IMR-90 (cell line): Measurements from ENCODE around the gene ALLC. TPM values are rescaled to one million over a fixed set of nuclear protein-coding genes. Genes with fewer than 3 reads are reported as not detected.

Source experiments
- ATAC-seq: fragments of 200-7000 bp; cut with Tn5 transposase; 2 replicates; pipeline ENCODE4 v1.9.1; 2020; ENCODE audit warnings: low read depth, mild to moderate bottlenecking, moderate library complexity
- BruUV-seq: library from RNA; stranded (reverse); fragments of 400-500 nt; replicated peaks from 2 replicates; lab custom pipeline; 2021; lab: Mats Ljungman, UMichigan
- CTCF ChIA-PET: fragments of 300-600 bp; formaldehyde crosslinking; extraction: SDS; loops from one replicate; lab custom pipeline; 2021; ENCODE audit warnings: antibody characterized with exemption; lab: Yijun Ruan, JAX
- POLR2A ChIA-PET: fragments of 300-600 bp; sonication (Branson Sonifier 250); formaldehyde crosslinking; loops from one replicate; lab custom pipeline; 2022; ENCODE audit warnings: antibody characterized with exemption; ENCODE audit not compliant: unreplicated experiment; lab: Charles Lee
- DNase-seq: peaks from one replicate; pipeline ENCODE4 v3.0.0; 2013
- H2AFZ ChIP-seq: replicated peaks from 2 replicates; pipeline ENCODE3; 2013; ENCODE audit warnings: low read length, mild to moderate bottlenecking; ENCODE audit not compliant: poor library complexity
- H2AK5ac ChIP-seq: 2 replicates; pipeline ENCODE4 v1.6.1; 2013; ENCODE audit warnings: low read depth, low read length, inconsistent platforms
- H2AK9ac ChIP-seq: replicated peaks from 2 replicates; pipeline ENCODE3; 2013; ENCODE audit warnings: mild to moderate bottlenecking, low read depth, low read length, moderate library complexity; ENCODE audit not compliant: poor library complexity
- H2BK120ac ChIP-seq: 2 replicates; pipeline ENCODE4 v1.6.1; 2013; ENCODE audit warnings: low read depth, low read length, inconsistent platforms
- H2BK15ac ChIP-seq: 3 replicates; pipeline ENCODE4 v1.6.1; 2013; ENCODE audit warnings: low read depth, low read length, inconsistent platforms
- H2BK20ac ChIP-seq: 2 replicates; pipeline ENCODE4 v1.6.1; 2013; ENCODE audit warnings: low read depth, mild to moderate bottlenecking, inconsistent platforms, low read length, moderate library complexity
- H2BK5ac ChIP-seq: 2 replicates; pipeline ENCODE4 v1.6.1; 2013; ENCODE audit warnings: mild to moderate bottlenecking, low read depth, low read length, inconsistent platforms; ENCODE audit not compliant: poor library complexity, severe bottlenecking
- H3K14ac ChIP-seq: replicated peaks from 2 replicates; pipeline ENCODE4 v1.6.1; 2013; ENCODE audit warnings: low read depth, low read length, inconsistent platforms
- H3K18ac ChIP-seq: 2 replicates; pipeline ENCODE4 v1.6.1; 2013; ENCODE audit warnings: low read depth, low read length, control low read depth
- H3K23ac ChIP-seq: 2 replicates; pipeline ENCODE4 v1.6.1; 2013; ENCODE audit warnings: low read depth, low read length, inconsistent platforms
- H3K27ac ChIP-seq: 2 replicates; pipeline ENCODE4 v1.5.1; 2013; ENCODE audit warnings: mild to moderate bottlenecking, control low read depth, low read length; ENCODE audit not compliant: insufficient read depth
- H3K27me3 ChIP-seq: 2 replicates; pipeline ENCODE4 v1.6.1; 2013; ENCODE audit warnings: low read length; ENCODE audit not compliant: control insufficient read depth, insufficient read depth
- H3K36me3 ChIP-seq: 2 replicates; pipeline ENCODE4 v1.6.1; 2013; ENCODE audit warnings: low read length, mixed read lengths; ENCODE audit not compliant: control insufficient read depth, insufficient read depth
- H3K4ac ChIP-seq: 2 replicates; pipeline ENCODE4 v1.6.1; 2013; ENCODE audit warnings: low read depth, low read length, inconsistent platforms
- H3K4me1 ChIP-seq: 2 replicates; pipeline ENCODE4 v1.6.1; 2013; ENCODE audit warnings: low read length, mixed read lengths; ENCODE audit not compliant: control insufficient read depth, insufficient read depth
- H3K4me2 ChIP-seq: 2 replicates; pipeline ENCODE4 v1.6.1; 2013; ENCODE audit warnings: low read depth, mild to moderate bottlenecking, control low read depth, low read length, moderate library complexity
- H3K4me3 ChIP-seq: 2 replicates; pipeline ENCODE4 v1.5.1; 2013; ENCODE audit warnings: low read depth, mild to moderate bottlenecking, control low read depth, low read length, moderate library complexity; ENCODE audit not compliant: insufficient read depth
- H3K56ac ChIP-seq: 2 replicates; pipeline ENCODE4 v1.6.1; 2013; ENCODE audit warnings: low read length, inconsistent platforms; ENCODE audit not compliant: insufficient read depth; ENCODE audit errors: extremely low read depth
- H3K79me1 ChIP-seq, 2 experiments: 2 replicates each; pipeline ENCODE4 v1.6.1; 2013; ENCODE audit warnings: low read length in 2 of 2, inconsistent platforms in 1 of 2, low read depth in 1 of 2
- H3K9ac ChIP-seq: 2 replicates; pipeline ENCODE4 v1.6.1; 2013; ENCODE audit warnings: low read depth, low read length, control low read depth
- H3K9me1 ChIP-seq: 2 replicates; pipeline ENCODE4 v1.6.1; 2013; ENCODE audit warnings: low read length, inconsistent platforms; ENCODE audit not compliant: insufficient read depth
- H3K9me3 ChIP-seq: 2 replicates; pipeline ENCODE4 v1.6.1; 2013; ENCODE audit warnings: low read length; ENCODE audit not compliant: control insufficient read depth, insufficient read depth
- H4K20me1 ChIP-seq: 2 replicates; pipeline ENCODE4 v1.6.1; 2013; ENCODE audit warnings: low read length, inconsistent platforms; ENCODE audit not compliant: insufficient read depth
- H4K5ac ChIP-seq: 2 replicates; pipeline ENCODE4 v1.6.1; 2013; ENCODE audit warnings: mild to moderate bottlenecking, low read depth, low read length, control low read depth
- H4K8ac ChIP-seq, 2 experiments: 2 replicates each; pipeline ENCODE4 v1.6.1; 2013; ENCODE audit warnings: low read depth in 2 of 2, low read length in 2 of 2, control low read depth in 1 of 2, inconsistent platforms in 1 of 2
- H4K91ac ChIP-seq: 2 replicates; pipeline ENCODE4 v1.6.1; 2013; ENCODE audit warnings: low read depth, low read length, inconsistent platforms; ENCODE audit not compliant: insufficient read depth
- BHLHE40 ChIP-seq: fragments of 150-350 bp; IDR thresholded peaks from 2 replicates; pipeline ENCODE4 v1.6.1; 2016; ENCODE audit warnings: mild to moderate bottlenecking, low read depth, low read length
- CEBPB ChIP-seq: IDR thresholded peaks from 2 replicates; pipeline ENCODE4 v1.6.1; 2012; ENCODE audit warnings: low read depth, low read length, improper control_type of control experiment
- CHD1 ChIP-seq: IDR thresholded peaks from 2 replicates; pipeline ENCODE4 v1.6.1; 2012; ENCODE audit warnings: low read depth, low read length, improper control_type of control experiment
- CTCF ChIP-seq: conservative IDR thresholded peaks from 2 replicates; pipeline ENCODE4 v1.5.1; 2012; ENCODE audit warnings: mild to moderate bottlenecking, low read depth, low read length, improper control_type of control experiment
- ELK1 ChIP-seq: fragments of 150-350 bp; IDR thresholded peaks from 2 replicates; pipeline ENCODE4 v1.6.1; 2016; ENCODE audit warnings: low read depth, mild to moderate bottlenecking, low read length, moderate library complexity, borderline replicate concordance
- FOS ChIP-seq: fragments of 150-350 bp; IDR thresholded peaks from 2 replicates; pipeline ENCODE4 v1.6.1; 2016; ENCODE audit warnings: low read depth, low read length
- MAFK ChIP-seq: IDR thresholded peaks from 2 replicates; pipeline ENCODE4 v1.6.1; 2012; ENCODE audit warnings: low read depth, low read length, improper control_type of control experiment
- MAZ ChIP-seq: IDR thresholded peaks from 2 replicates; pipeline ENCODE4 v1.6.1; 2012; ENCODE audit warnings: low read depth, mild to moderate bottlenecking, low read length, improper control_type of control experiment, moderate library complexity, borderline replicate concordance
- MXI1 ChIP-seq: IDR thresholded peaks from 2 replicates; pipeline ENCODE4 v1.6.1; 2012; ENCODE audit warnings: low read depth, mild to moderate bottlenecking, low read length, moderate library complexity, borderline replicate concordance
- POLR2A ChIP-seq: IDR thresholded peaks from 2 replicates; pipeline ENCODE4 v1.6.1; 2012; ENCODE audit warnings: mild to moderate bottlenecking, low read depth, low read length
- USF2 ChIP-seq: fragments of 150-350 bp; IDR thresholded peaks from 2 replicates; pipeline ENCODE4 v1.6.1; 2017; ENCODE audit warnings: mild to moderate bottlenecking, antibody characterized with exemption, low read length, low read depth
- WGBS, 2 experiments: methylation state at CpG; one replicate each; pipeline versions ENCODE4 v1.1.5 to v1.1.7; 2013; ENCODE audit warnings: missing lambda C conversion rate in 2 of 2; ENCODE audit not compliant: insufficient read length in 1 of 2; ENCODE audit errors: extremely low coverage in 2 of 2; 5-methylcytosine and 5-hydroxymethylcytosine counted together
- dilution Hi-C: fragments of 300-500 bp; cut with HindIII; formaldehyde crosslinking; loops from one replicate; pipeline ENCODE4 v1.14.3; 2018; ENCODE audit warnings: low sequenced_read_pairs; ENCODE audit not compliant: unreplicated experiment
- in situ Hi-C: fragments of 300-500 bp; cut with MboI; formaldehyde crosslinking; loops from 3 replicates; pipeline ENCODE4 v1.14.3; 2019; ENCODE audit warnings: low sequenced_read_pairs, inconsistent platforms, mixed read lengths
- intact Hi-C: fragments of 100-400 bp; cut with micrococcal nuclease; formaldehyde crosslinking; loops from 2 replicates; pipeline ENCODE4 v1.10.0; 2022
- polyA plus RNA-seq, 3 experiments: library from polyadenylated mRNA; depleted of rRNA; stranded (reverse); fragments of >200 nt; gene quantifications; 2 replicates each; pipeline ENCODE4 v1.2.3, GENCODE V29; 2012; ENCODE audit warnings: low replicate concordance in 1 of 3
- total RNA-seq: library from RNA; depleted of rRNA; stranded (reverse); fragments of >200 nt; gene quantifications from 2 replicates; pipeline ENCODE4 v1.2.3, GENCODE V29; 2012

The ALLC gene
- total and polyA plus RNA-seq, 2 of the 4 experiments (the other 2 are of a cell fraction), result not detected

GRCh38 chr2:3678212-3678611 is 20.2 kb downstream of the ALLC start:
- Histone ChIP-seq H3K4me1 (no peaks in the 10 kb centered on the region), H4K5ac (no peak overlapping the region), H3K9me3 (no peaks in the 10 kb centered on the region), H3K36me3 (no peaks in the 10 kb centered on the region), H2AK5ac (no peak overlapping the region), H2AFZ (no peak overlapping the region), H3K9me1 (no peaks in the 10 kb centered on the region), H2BK5ac (no peak overlapping the region), H3K4me2 (no peak overlapping the region), H3K18ac (no peak overlapping the region), H3K27ac (no peak overlapping the region), H3K4me3 (no peak overlapping the region), H3K56ac (no peak overlapping the region), H2BK15ac (no peak overlapping the region), H3K14ac (no peak overlapping the region), H4K91ac (no peak overlapping the region), H3K9ac (no peak overlapping the region), H2AK9ac (no peak overlapping the region), H3K23ac (no peak overlapping the region), H2BK120ac (no peak overlapping the region), H3K4ac (no peak overlapping the region), H4K8ac (no peak overlapping the region), H3K79me1 (no peaks in the 10 kb centered on the region), H2BK20ac (no peak overlapping the region), H3K27me3 (peaks cover 8% of the 10 kb centered on the region), H4K20me1 (no peaks in the 10 kb centered on the region)
- 73% methylated on average over 9 of the region's 9 CpGs; no CpG with 5 or more reads in 1 of the 2 experiments for WGBS, 2 experiments
- CTCF ChIA-PET, result no interaction called here
- dilution Hi-C loops (no loop called here), in situ Hi-C loops (no loop called here), intact Hi-C loops (no loop called here)
- no peak for ATAC-seq
- no peak for DNase-seq
- POLR2A ChIA-PET, result no interaction called here
- no TSS peak for BruUV-seq
- TF ChIP-seq MXI1, result no peak
- TF ChIP-seq POLR2A, result no peak
- TF ChIP-seq MAFK, result no peak
- TF ChIP-seq CHD1, result no peak
- no peak for TF ChIP-seq ELK1
- TF ChIP-seq CEBPB, result no peak
- TF ChIP-seq CTCF, result no peak
- no peak for TF ChIP-seq BHLHE40
- no peak for TF ChIP-seq MAZ
- TF ChIP-seq FOS, result no peak
- no peak for TF ChIP-seq USF2
